Inflammatory macrophage treated with lipopolysaccharide for 1 hour (primary cell): ENCODE data around the gene FOSL1.
A peak's percentile ranks its signal among the peaks of the same experiment; 100 is the strongest.

Experiments
- DNase-seq, 2 donors: peaks; one replicate each; pipeline ENCODE4 v3.0.0-alpha.2; 2020 to 2022

FOSL1 gene

DNA sequence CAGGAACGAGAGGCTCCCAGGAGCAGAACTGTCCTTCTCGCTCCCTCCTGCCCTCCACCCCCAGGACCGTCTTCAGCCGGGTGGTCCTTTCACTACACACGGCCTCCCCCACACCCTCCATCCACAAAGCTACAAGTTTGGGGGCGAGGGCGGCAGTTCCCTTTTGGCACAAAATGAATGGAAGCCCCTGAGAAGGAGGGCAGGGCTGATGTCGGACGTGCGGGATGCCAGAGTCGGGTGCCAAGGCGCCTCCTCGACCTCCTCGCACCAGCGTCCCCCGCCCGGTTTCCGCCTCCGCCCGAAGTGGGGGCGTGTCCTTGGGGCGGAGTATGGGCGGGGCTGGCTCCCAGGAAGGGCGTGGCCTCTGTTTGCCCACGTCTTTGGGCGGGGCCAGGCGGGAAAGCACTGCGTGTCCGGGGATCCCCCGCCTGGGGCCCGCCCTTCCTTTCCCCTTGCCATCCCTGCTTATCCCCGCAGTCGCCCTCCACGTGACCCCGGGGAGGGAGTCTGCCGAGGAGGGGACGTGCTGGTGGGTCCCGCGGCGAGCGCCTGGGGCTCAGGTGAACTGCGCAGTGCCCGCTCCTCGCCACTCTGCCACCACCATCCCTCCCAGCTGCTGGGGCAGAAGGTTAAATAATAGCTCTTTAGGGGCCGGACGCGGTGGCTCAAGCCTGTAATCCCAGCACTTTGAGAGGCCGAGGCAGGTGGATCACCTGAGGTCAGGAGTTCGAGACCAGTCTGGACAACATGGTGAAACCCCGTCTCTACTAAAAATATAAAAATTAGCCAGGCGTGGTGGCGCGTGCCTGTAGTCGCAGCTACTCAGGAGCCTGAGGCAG is 26.7 kb downstream of the FOSL1 start:
- DNase-seq, result peak; percentile 81 to 97

DNA sequence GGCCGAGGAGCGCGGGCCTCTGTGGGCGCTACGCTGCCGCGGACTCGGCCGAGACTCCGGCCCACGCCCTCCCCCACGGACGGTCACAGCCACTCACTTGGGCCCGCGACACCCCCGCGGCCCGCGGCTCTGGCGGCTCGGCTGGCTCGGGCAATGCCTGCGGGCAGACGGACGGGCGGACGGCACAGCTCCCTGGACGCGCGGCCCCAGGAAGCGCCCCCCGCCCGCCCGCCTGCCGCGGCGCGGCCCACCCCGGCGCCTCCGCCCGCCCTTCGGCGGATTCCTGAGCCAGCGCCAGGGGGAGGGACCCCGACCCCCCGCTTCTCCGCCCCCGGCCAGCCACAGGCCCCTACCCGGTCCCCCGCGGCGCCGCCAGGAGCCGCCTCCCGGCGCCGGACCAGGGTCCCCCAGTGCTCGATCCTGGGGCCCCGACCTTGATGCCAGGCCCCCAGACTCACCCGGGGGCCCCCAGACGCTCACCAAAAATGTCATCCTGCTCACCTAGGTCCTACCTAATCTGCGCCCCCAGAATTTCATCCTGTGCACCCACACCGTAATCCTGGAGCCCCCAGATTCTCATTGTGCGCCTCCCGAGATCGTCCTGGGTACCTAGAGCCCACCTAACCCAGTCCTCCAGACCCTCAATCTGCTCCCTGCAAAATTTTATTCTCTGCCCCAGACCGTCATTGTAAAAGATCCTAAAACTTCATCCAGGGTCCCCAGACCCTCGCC is 27.4 kb downstream of the FOSL1 start, which contains the start of gene EFEMP2:
Gene EFEMP2, minus strand, starts transcription at position 215 of the 732 bp plus-strand sequence. CDS start 446 bp downstream, outside the sequence.
- DNase-seq, result no peak

GRCh38 chr11:65871811-65872548 is 28.2 kb downstream of the FOSL1 start:
- DNase-seq, result no peak

GRCh38 chr11:65870706-65871681 is 29.2 kb downstream of the FOSL1 start:
- no peak for DNase-seq

DNA sequence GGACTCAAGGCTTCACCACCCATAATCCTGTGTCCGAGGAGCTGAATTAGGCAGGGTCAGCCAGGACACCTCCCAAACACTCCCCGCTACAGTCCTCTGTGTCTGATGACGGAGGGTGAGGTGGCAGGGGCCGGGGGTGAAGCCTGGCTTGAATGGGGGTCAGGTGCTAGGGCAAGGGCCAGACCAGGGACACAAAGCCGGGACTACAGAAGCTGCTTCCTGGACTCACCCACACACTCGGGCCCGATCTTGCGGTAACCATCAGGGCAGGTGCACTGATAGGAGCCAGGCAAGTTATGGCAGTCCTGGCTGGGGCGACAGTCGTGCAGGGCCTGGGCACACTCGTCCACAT is 29.9 kb downstream of the FOSL1 start:
- DNase-seq, result no peak

- DNase-seq, result no peak
Measured at GRCh38 chr11:65869643-65870306, 30.4 kb downstream of the FOSL1 start.

- no peak for DNase-seq
Measured at GRCh38 chr11:65868907-65869306, 31.3 kb downstream of the FOSL1 start.

DNA sequence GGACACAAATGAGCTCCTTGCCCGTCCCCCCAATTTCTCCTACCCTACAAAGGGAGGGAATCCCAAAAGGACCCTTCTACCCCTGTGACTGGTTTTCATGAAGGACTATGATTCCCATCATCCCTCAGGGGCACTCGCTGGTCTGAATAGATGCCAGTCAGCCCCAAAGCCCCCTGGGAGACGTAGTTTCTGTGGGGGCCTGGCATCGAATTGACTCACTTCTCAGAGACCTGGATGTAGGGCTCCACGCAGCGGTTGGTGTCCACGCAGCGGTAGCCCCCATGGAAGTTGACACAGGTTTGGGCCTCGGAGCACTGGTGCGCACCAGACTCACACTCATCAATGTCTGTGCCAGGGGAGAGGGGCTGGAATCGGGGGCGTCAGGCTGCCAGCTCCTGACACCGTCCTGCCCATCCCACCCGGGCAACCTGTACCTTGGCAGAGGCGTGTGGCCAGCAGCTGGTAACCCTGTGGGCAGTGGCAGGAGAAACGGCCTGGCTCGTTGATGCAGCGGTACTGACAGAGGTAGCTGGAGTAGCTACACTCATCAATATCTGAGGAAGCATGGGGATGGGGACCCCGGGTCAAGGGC is 32.0 kb downstream of the FOSL1 start:
- DNase-seq, result no peak

DNA sequence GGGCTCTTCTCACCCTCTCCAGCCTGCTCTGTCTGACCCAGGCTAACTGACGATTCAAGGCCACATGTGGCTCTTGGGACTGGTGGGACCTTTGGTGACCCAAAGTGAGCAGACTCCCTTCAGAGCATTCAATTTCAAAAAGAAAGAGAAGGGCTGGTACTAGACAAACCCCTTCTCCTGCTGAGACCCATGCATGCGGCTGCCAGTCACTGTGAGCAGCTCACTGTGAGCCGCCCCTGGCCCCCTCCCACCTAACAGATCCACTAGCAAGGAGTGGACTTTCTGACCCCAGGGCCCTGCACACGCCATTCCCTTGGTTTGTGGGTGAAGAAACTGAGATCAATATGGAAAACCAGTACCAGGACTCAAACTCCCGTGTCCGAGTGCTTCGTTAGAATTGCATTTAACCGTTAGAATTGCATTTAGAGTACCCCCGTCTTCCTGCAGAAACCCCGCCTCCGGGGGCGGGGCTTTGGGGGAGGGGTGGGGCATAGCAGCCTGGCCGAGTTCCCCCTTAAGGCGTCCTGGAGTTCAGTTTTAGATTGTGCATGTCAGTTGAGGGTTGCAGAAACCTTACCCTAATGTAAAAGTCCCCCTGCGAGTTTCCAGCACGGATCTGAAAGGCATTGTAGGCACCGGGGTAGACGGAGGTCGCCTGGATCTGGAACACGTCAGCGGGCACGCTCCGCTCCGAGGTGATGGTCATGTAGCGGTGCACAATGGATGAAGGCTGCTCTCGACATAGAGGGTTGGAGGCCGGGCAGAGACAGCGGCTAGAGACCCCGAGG is 32.7 kb downstream of the FOSL1 start:
- no peak for DNase-seq

DNA sequence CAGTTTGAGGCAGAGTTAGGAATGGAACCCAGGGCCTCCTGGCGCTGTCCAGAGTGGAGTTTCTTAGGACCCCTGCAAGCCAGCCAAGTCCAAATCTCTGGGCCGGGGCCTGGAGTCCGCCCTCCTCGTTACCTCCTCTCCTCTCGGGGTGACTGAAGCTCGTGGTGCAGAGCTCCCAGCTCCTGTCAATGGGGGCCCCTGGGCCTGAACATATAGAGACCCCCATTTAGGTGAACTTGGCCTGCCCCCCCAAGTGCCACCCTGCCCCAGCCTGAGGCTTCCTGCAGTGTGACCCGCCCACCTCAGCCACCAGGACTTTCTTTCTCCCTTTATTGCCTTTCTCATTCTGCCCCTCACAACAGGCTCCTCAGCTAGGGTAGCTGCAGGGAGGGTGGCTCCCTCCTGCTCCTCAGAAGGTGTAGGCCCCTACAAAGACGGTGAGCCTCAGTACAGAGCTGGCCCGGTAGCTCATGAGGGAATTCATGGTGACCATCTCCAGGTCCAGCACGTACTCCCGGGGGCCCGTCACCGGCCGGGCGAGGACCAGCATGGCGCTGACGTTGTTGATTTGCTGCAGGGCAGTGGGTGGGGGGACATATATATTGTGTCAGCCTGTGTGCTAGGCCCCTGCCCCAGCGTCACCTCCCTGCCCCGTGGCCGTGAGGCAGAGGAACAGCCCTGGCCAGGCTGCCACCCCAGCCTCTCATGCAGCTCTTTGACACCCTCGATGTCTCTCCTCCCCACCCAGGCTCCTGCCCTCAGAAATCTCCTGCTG is 33.5 kb downstream of the FOSL1 start:
- DNase-seq, result no peak

- no peak for DNase-seq
Measured at GRCh38 chr11:65865550-65866172, 34.5 kb downstream of the FOSL1 start.

DNA sequence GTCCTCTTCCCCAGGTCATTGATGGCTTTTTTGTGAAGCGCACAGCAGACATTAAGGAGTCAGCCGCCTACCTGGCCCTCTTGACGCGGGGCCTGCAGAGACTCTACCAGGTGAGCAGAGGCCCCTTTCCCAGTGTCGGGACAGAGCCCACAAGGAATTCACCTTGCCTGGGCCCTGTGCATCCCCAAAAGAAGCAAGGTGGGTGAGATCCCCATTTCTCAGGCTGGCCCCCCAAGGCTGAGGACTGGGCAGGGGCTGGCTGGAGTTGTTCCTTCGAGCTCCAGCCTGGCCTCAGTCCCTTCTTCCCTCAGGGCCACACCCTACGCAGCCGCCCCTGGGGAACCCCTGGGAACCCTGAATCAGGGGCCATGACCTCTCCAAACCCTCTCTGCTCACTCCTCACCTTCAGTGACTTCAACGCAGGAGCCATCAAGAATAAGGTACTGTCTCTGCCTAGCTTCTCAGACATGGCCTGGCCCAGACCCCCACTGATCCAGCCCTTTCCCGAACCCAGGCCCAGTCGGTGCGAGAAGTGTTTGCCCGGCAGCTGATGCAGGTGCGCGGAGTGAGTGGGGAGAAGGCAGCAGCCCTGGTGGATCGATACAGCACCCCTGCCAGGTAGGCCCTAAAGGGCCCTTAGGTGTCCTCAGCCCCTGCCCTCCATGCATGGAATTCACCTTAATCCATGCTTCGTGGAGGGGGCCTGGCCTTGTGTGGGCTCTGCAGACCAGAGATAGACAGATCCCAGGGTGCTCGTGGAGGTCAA is 35.3 kb downstream of the FOSL1 start:
- DNase-seq, result no peak

DNA sequence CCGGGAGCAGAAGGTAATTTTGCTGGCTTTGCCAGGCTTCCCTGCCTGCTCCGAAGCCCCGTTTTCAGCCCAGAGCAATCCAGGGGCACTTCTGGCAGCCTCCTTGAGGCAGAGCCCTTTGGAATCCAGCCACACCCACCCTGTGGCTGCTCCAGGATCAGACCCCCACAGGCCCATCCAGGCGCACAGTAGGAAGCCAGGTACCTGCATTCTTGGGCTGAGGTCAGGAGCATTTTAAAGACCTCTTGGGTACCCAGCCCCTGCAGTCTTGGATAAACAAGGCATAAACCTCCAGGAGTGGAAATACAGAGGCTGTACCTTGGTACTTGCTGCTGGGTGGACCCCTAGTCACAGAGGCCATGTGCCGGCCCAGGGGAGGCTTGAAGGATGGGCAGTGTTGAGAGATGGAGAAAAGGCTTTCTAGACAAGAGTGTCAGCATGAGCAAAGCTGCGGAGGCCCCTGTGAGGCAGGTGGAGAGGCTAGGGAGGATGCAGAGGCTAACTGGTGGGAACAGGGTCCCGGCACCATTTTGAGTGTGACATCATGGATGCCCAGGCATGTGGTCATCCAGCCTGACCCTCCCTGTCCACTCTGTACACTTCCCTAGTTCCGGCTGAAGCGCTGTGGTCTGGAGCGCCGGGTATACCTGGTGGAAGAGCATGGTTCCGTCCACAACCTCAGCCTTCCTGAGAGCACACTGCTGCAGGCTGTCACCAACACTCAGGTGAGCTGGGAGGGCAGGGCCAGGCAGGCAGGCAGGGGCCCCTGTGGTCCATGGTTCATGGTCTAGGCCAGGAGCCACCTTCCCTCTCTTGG is 36.1 kb downstream of the FOSL1 start:
- DNase-seq, result no peak

DNA sequence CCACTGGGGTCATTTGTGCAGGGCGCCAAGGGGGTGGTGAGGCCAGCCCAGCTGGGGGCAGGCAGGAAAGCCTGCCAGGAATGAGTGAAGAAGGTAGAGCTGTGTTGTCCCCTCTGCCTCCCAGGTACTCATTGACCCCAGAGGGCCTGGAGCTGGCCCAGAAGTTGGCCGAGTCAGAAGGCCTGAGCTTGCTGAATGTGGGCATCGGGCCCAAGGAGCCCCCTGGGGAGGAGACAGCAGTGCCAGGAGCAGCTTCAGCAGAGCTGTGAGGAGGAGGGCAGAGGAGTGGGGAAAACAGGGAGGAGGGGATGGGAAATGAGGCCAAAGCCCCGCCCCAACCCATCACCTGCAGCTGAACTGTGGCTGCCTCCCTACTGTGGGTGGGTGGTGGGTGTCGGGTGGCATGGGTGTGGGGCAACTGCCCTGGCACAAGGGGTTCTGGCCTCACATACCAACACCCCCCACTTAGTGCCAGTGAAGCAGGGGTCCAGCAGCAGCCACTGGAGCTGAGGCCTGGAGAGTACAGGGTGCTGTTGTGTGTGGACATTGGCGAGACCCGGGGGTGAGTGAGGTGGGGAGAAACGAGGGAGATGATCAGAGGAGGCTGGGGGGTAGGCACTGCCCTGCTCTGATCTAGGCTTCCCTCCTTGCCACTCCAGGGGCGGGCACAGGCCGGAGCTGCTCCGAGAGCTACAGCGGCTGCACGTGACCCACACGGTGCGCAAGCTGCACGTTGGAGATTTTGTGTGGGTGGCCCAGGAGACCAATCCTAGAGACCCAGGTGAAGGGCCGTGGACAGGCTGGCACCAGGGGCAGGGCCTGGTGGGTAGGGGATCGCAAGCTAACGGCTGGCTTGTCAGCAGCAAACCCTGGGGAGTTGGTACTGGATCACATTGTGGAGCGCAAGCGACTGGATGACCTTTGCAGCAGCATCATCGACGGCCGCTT is 37.0 kb downstream of the FOSL1 start:
- DNase-seq, result no peak

GRCh38 chr11:65862191-65862735 is 37.9 kb downstream of the FOSL1 start:
- no peak for DNase-seq
